Neural cell (in vitro differentiated cells): Measurements from ENCODE around the gene CD24.

Source experiments
- CTCF ChIP-seq: fragments of 450-650 bp; IDR thresholded peaks from 2 replicates; pipeline ENCODE4 v1.5.1; 2014; ENCODE audit warnings: antibody characterized with exemption, mild to moderate bottlenecking, moderate library complexity; ENCODE audit not compliant: poor library complexity, severe bottlenecking
- EP300 ChIP-seq: fragments of 450-650 bp; conservative IDR thresholded peaks from 2 replicates; pipeline ENCODE4 v1.6.1; 2014; ENCODE audit warnings: antibody characterized with exemption, mild to moderate bottlenecking, moderate library complexity; ENCODE audit not compliant: poor library complexity, severe bottlenecking
- EZH2 ChIP-seq: fragments of 200-600, 300-800 bp; shearing (Covaris generic), sonication (generic); IDR thresholded peaks from 2 replicates; pipeline ENCODE4 v1.6.1; 2014; ENCODE audit warnings: antibody characterized with exemption, low read length, borderline replicate concordance, mild to moderate bottlenecking; ENCODE audit not compliant: insufficient read depth, poor library complexity, severe bottlenecking
- POLR2AphosphoS5 ChIP-seq: IDR thresholded peaks from 2 replicates; pipeline ENCODE4 v1.6.1; 2012
- TAF1 ChIP-seq: IDR thresholded peaks from 2 replicates; pipeline ENCODE4 v1.6.1; 2012; ENCODE audit warnings: low read depth
- TF ChIP-seq, protein P1 (sequence below): IDR thresholded peaks from 2 replicates; pipeline ENCODE4 v1.6.1; 2012; ENCODE audit warnings: borderline replicate concordance

- TF ChIP-seq CTCF (no peak), POLR2AphosphoS5 (no peak), EP300 (no peak), EZH2 (no peak), TAF1 (no peak)
- TF ChIP-seq, protein P1, sequence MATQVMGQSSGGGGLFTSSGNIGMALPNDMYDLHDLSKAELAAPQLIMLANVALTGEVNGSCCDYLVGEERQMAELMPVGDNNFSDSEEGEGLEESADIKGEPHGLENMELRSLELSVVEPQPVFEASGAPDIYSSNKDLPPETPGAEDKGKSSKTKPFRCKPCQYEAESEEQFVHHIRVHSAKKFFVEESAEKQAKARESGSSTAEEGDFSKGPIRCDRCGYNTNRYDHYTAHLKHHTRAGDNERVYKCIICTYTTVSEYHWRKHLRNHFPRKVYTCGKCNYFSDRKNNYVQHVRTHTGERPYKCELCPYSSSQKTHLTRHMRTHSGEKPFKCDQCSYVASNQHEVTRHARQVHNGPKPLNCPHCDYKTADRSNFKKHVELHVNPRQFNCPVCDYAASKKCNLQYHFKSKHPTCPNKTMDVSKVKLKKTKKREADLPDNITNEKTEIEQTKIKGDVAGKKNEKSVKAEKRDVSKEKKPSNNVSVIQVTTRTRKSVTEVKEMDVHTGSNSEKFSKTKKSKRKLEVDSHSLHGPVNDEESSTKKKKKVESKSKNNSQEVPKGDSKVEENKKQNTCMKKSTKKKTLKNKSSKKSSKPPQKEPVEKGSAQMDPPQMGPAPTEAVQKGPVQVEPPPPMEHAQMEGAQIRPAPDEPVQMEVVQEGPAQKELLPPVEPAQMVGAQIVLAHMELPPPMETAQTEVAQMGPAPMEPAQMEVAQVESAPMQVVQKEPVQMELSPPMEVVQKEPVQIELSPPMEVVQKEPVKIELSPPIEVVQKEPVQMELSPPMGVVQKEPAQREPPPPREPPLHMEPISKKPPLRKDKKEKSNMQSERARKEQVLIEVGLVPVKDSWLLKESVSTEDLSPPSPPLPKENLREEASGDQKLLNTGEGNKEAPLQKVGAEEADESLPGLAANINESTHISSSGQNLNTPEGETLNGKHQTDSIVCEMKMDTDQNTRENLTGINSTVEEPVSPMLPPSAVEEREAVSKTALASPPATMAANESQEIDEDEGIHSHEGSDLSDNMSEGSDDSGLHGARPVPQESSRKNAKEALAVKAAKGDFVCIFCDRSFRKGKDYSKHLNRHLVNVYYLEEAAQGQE = no peak
Measured at GRCh38 chr6:107020239-107020638, 45.7 kb upstream of the CD24 start.
